ENCODE measurements around the gene SHF. TPM values are rescaled to one million over a fixed set of nuclear protein-coding genes. Genes with fewer than 3 reads are reported as not detected.

SHF gene
- polyA plus RNA-seq, 1 donor (not counting 4 experiments of a cell fraction or from before 2014, with no cell fraction given): 0.24 TPM

GRCh38 chr15:45177285-45177684, 10.5 kb downstream of the SHF start:
- DNase-seq (ENCODE audit: low read depth, low spot score) (no peak), FAIRE-seq (no peak)
- Histone ChIP-seq H4K20me1 (ENCODE audit: control insufficient read depth, extremely low read depth, insufficient read depth, low read length) (no peaks in the 10 kb centered on the region), H3K27ac (ENCODE audit: control insufficient read depth, insufficient read depth, low read length) (no peak overlapping the region), H3K27me3 (ENCODE audit: control insufficient read depth, extremely low read depth, insufficient read depth, low read length) (no peaks in the 10 kb centered on the region), H3K4me2 (ENCODE audit: control insufficient read depth, extremely low read depth, insufficient read depth, low read depth, low read length) (no peak overlapping the region), H3K36me3 (ENCODE audit: control insufficient read depth in 2 of 2, extremely low read depth in 1 of 2, insufficient read depth in 2 of 2, low read length in 2 of 2) (no peaks in the 10 kb centered on the region), H3K79me2 (ENCODE audit: control insufficient read depth, insufficient read depth, low read length) (no peaks in the 10 kb centered on the region), H3K4me3 (ENCODE audit: control insufficient read depth in 2 of 3, extremely low read depth in 1 of 3, insufficient read depth in 2 of 3, low read depth in 1 of 3, low read length in 3 of 3) (no peak overlapping the region), H3K9me3 (ENCODE audit: control insufficient read depth, low read depth, low read length) (no peaks in the 10 kb centered on the region), H3K4me1 (ENCODE audit: control insufficient read depth, extremely low read depth, insufficient read depth, low read length) (no peaks in the 10 kb centered on the region), H2AFZ (ENCODE audit: control insufficient read depth, low read length) (no peak overlapping the region), H3K9me1 (ENCODE audit: control insufficient read depth, extremely low read depth, insufficient read depth, low read length) (no peaks in the 10 kb centered on the region), H3K9ac (ENCODE audit: control insufficient read depth, extremely low read depth, insufficient read depth, low read length) (no peak overlapping the region)
- no peak for TF ChIP-seq CTCF (optimal IDR thresholded peaks at IDR 0.05 in 1 of 3, IDR thresholded peaks at IDR 0.05 in 1 of 3, conservative IDR thresholded peaks at IDR 0.05 in 1 of 3; ENCODE audit: extremely low read depth in 1 of 3, insufficient read depth in 2 of 3, low read length in 3 of 3)
- TF ChIP-seq EZH2 (IDR thresholded peaks at IDR 0.05; ENCODE audit: low read length): no peak
- dilution Hi-C loops (cut with MboI; ENCODE audit: extremely low pct_ligation_motif_present, low sequenced_read_pairs): no loop called here

GRCh38 chr15:45174577-45174976, 13.2 kb downstream of the SHF start:
- Histone ChIP-seq H3K9ac (ENCODE audit: control insufficient read depth, extremely low read depth, insufficient read depth, low read length) (no peak overlapping the region), H3K9me1 (ENCODE audit: control insufficient read depth, extremely low read depth, insufficient read depth, low read length) (no peaks in the 10 kb centered on the region), H3K4me2 (ENCODE audit: control insufficient read depth, extremely low read depth, insufficient read depth, low read depth, low read length) (no peak overlapping the region), H3K27me3 (ENCODE audit: control insufficient read depth, extremely low read depth, insufficient read depth, low read length) (no peaks in the 10 kb centered on the region), H3K27ac (ENCODE audit: control insufficient read depth, insufficient read depth, low read length) (no peak overlapping the region), H2AFZ (ENCODE audit: control insufficient read depth, low read length) (no peak overlapping the region), H3K9me3 (ENCODE audit: control insufficient read depth, low read depth, low read length) (no peaks in the 10 kb centered on the region), H3K36me3 (ENCODE audit: control insufficient read depth in 2 of 2, extremely low read depth in 1 of 2, insufficient read depth in 2 of 2, low read length in 2 of 2) (no peaks in the 10 kb centered on the region), H3K4me3 (ENCODE audit: control insufficient read depth in 2 of 3, extremely low read depth in 1 of 3, insufficient read depth in 2 of 3, low read depth in 1 of 3, low read length in 3 of 3) (no peak overlapping the region), H4K20me1 (ENCODE audit: control insufficient read depth, extremely low read depth, insufficient read depth, low read length) (no peaks in the 10 kb centered on the region), H3K79me2 (ENCODE audit: control insufficient read depth, insufficient read depth, low read length) (no peaks in the 10 kb centered on the region), H3K4me1 (ENCODE audit: control insufficient read depth, extremely low read depth, insufficient read depth, low read length) (no peaks in the 10 kb centered on the region)
- TF ChIP-seq CTCF (optimal IDR thresholded peaks at IDR 0.05 in 1 of 3, IDR thresholded peaks at IDR 0.05 in 1 of 3, conservative IDR thresholded peaks at IDR 0.05 in 1 of 3; ENCODE audit: extremely low read depth in 1 of 3, insufficient read depth in 2 of 3, low read length in 3 of 3) (no peak), EZH2 (IDR thresholded peaks at IDR 0.05; ENCODE audit: low read length) (no peak)
- dilution Hi-C loops (cut with MboI; ENCODE audit: extremely low pct_ligation_motif_present, low sequenced_read_pairs): no loop called here
- DNase-seq (ENCODE audit: low read depth, low spot score) (no peak), FAIRE-seq (no peak)

Data from keratinocyte (primary cell).